Omental fat pad (tissue), 4 donors: ENCODE measurements around the gene HSF5. TPM values are rescaled to one million over a fixed set of nuclear protein-coding genes. Genes with fewer than 3 reads are reported as not detected.

Experiments used
- ATAC-seq: fragments of 150-250 bp; one replicate; pipeline ENCODE4 v1.9.1; 2016; ENCODE audit warnings: mild to moderate bottlenecking, moderate library complexity; ENCODE audit not compliant: low FRiP score
- DNase-seq: peaks from one replicate; pipeline ENCODE4 v3.0.0-alpha.2; 2019; ENCODE audit warnings: low spot score
- total RNA-seq, 4 donors: library from RNA; depleted of rRNA; stranded (reverse); fragments of >200 nt; gene quantifications; one replicate each; pipeline ENCODE4 v1.1.0, GENCODE V29; 2016
- TF ChIP-seq, protein P1 (sequence below), 3 donors: fragments of 450-650 bp; IDR thresholded peaks; one replicate each; pipeline ENCODE4 v1.5.1; 2016 to 2017; ENCODE audit warnings: antibody characterized with exemption in 3 of 3, mild to moderate bottlenecking in 3 of 3, moderate library complexity in 2 of 3

The HSF5 gene, protein sequence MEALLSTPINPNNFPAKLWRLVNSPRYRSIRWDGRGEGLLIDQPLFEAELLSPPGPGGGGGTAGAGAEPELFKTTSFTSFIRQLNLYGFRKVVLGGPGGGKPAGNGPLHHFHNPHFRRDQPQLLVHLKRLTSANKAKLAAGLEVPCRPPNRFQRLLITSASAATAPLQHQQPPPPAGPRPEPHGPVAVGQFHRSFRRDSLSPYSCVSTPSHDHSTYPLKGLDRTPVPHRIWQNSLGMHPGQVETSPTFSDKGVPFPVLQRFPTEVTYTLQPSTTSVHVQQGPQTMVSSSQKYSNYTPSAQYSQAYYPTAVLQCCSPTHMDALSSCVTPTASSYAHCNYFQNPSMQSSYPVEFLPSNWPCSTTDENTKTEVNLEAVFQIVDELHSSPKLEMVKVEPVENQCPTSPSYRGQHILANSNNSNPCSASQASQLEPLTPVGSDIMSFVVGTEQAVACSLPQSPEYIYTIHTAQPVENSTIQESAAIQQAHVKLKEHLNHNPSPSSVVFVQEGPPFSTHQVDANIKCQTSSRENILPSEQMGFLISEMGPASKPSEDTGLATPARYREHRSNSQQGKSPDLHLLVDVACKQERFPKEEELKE
- under 1 TPM in 2 of 4 donors, not detected in 2; 0.13 to 0.24 TPM for total RNA-seq

DNA sequence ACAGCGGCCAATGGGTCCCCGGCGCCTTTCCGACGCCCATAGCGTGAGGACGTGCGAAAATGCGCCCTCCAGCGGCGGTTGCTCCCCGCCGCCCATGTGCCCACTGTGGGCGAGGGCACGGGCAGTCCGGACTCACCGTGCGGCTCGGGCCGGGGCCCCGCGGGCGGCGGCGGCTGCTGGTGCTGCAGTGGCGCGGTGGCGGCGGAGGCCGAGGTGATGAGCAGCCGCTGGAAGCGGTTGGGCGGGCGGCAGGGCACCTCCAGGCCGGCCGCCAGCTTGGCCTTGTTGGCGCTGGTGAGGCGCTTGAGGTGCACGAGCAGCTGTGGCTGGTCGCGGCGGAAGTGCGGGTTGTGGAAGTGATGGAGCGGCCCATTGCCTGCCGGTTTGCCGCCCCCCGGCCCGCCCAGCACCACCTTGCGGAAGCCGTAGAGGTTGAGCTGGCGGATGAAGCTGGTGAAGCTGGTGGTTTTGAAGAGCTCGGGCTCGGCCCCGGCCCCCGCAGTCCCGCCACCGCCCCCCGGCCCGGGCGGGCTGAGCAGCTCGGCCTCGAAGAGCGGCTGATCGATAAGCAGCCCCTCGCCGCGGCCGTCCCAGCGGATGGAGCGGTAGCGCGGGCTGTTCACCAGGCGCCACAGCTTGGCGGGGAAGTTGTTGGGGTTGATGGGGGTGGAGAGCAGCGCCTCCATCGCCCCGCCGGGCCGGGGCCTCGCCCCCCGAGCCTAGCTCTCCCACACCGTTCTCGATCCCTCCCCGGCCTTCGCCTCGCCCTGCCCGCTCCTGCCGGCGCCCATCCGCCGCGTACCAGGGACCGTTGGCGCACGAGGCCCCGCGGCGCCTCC, at the start of gene HSF5:
HSF5 (minus strand) TSS at position 820 of the 839 bp plus-strand sequence; CDS start at position 686, 134 bp downstream.
- ATAC-seq (no peak), DNase-seq (no peak)
- TF ChIP-seq, protein P1, sequence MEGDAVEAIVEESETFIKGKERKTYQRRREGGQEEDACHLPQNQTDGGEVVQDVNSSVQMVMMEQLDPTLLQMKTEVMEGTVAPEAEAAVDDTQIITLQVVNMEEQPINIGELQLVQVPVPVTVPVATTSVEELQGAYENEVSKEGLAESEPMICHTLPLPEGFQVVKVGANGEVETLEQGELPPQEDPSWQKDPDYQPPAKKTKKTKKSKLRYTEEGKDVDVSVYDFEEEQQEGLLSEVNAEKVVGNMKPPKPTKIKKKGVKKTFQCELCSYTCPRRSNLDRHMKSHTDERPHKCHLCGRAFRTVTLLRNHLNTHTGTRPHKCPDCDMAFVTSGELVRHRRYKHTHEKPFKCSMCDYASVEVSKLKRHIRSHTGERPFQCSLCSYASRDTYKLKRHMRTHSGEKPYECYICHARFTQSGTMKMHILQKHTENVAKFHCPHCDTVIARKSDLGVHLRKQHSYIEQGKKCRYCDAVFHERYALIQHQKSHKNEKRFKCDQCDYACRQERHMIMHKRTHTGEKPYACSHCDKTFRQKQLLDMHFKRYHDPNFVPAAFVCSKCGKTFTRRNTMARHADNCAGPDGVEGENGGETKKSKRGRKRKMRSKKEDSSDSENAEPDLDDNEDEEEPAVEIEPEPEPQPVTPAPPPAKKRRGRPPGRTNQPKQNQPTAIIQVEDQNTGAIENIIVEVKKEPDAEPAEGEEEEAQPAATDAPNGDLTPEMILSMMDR (IDR thresholded peaks at IDR 0.05): no peak

DNA sequence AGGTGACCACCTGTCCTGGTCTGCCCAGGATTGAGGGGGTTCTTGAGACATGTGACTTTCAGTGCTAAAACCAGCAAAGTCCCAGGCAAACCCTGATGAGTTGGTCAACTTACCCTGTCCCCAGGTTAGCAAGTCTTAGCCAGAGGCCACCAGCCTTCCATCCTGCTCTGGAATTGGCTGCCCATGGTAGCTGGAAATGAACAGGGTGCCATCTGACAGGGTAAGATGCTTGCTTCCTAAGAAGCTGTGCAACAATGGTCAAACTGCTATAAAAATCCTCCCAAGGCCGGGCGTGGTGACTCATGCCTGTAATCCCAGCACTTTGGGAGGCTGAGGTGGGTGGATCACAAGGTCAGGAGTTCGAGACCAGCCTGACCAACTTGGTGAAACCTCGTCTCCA, 49.1 kb upstream of the HSF5 start:
- TF ChIP-seq, protein P1 (IDR thresholded peaks at IDR 0.05): no peak
- DNase-seq: no peak
- ATAC-seq: no peak

DNA sequence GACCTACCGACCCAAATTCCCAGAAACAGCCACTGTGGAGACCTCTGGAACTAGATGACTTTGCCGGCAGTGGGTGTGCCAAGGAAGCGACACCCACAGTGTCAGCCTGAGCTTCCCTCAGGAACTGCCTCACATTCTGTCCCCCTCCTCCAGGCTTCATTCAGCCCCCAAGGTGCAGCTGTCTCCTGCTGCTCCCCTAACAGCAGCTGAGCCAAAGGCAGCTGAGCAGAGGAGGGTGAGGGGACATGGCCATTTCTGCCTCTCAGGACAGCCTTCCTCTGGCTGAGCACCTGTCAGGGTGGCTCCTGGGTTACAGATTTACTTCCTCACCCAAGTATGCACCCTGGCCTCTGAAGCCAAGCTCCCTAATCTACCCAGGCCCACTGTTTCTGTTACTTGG, 48.3 kb upstream of the HSF5 start:
- TF ChIP-seq, protein P1 (IDR thresholded peaks at IDR 0.05): no peak
- no peak for DNase-seq
- no peak for ATAC-seq

DNA sequence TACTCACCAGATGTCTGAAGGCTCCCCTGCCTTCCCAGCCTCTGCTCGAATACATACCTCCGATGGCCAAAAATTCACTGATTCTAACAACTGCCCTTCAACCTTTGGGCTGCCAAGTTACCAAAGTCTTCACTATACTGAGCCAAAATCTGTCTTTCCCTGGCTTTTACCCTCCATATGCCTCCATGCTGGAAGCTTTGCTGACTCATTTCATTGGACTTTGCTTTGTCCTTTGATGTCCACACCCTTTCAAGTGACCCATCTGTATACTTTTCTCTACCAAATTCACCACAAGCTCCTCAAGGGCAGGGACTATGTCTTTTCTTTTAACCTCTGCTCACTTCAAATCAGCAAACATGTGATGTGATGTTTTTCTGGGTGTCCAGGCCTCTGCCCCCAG, 47.2 kb upstream of the HSF5 start:
- no peak for ATAC-seq
- TF ChIP-seq, protein P1 (IDR thresholded peaks at IDR 0.05): no peak

DNA sequence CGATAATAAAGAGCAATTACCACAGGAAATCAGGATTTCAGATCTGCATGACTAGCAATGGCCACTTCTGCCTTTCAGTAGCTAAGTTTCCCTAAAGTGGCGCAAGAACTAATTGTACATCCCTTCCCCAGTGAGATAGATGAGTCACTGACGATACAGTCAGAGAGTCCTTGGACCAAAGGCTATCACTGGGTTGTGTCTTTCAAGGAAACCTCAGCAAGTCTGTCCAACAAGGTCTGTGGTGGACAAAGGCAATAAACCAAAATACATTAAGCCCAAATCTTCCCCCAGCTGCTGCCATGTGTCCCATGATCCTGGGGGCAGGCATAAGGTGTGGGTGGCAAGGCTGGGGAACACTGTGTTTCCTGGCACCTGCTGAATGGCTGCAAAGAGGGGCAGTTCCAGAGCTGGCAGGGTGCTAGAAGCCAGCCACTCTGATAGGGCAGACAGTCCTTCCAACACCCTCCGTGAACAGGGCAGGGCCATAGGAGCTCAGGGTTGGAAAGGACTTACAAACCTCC, 46.8 kb upstream of the HSF5 start:
- DNase-seq (no peak), ATAC-seq (no peak)
- TF ChIP-seq, protein P1 (IDR thresholded peaks at IDR 0.05): no peak

More for the DNA sequence above, 47.2 kb upstream of the HSF5 start:
- DNase-seq: no peak

DNA sequence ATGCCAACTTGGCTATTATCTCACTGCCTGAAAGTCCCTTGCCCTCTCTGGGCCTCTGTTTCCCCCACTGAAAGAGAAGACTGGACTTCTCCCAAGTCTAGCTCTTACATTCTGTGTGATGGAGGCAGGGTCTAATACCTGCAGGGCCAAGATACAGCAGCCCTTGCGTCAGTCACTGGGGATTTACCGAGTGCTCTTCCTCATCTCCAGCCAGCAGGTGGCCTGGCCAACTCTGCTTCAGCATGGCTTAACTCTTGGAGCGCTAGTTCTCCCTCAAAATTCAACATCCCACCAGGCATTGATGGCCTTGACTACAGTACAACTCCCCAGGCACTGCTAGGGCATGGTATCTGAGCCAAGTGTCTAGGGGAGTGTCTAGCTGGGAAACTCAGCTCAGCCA, 46.1 kb upstream of the HSF5 start:
- no peak for ATAC-seq
- DNase-seq: no peak
- TF ChIP-seq, protein P1 (IDR thresholded peaks at IDR 0.05): no peak
